Measurements from ENCODE around the gene UGT1A4. TPM values are rescaled to one million over a fixed set of nuclear protein-coding genes. Genes with fewer than 3 reads are reported as not detected.

Gene UGT1A4
- polyA plus RNA-seq, 3 donors = not detected

DNA sequence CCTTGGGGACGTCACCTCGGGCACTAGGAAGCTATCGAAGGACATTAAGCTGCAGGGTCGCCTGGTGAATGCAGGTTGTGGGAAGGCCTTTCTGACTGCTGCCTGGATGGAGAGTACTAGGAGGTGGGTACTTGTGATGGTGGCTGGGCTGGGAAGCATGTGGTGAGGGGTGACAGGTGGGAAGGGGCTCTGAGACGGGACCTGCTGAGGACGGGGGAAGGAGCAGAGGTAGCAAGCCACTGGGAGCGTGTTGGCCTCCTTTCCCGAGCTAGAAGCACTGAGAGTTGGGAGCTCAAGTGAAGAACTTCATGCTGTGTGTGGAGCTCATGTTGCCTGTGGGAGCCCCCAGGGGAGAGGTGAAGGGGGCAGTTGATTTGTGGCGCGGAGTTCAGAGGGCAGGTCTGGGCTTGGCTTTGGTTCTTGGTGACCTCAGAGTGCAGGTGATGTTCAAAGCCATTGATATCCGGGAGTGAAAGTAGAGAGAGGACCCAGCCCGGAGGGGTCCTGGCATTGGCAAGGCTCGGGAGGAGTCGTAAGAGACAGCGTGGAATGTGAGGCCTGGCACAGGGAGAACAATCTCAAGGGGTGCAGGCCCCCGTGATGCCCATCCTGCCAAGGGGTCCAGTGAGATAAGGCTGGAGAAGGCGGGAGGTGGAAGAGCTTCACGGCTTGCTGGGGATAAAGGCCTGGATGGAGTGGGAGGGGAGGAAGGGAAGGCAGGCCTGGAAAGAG is 72.8 kb downstream of the UGT1A4 start:
- Mint-ChIP-seq H3K36me3 (no peaks in the 10 kb centered on the region), H3K4me3 (no peak overlapping the region), H3K9me3 (peaks cover 0 to 2% (median under 1%) of the 10 kb centered on the region in 7 donors), H3K4me1 (no peaks in the 10 kb centered on the region), H3K27ac (no peak overlapping the region), H3K27me3 (ENCODE audit: low read depth in 3 of 3) (peaks cover 0 to 7% (median 4%) of the 10 kb centered on the region in 3 donors)
- intact Hi-C loops (cut with micrococcal nuclease) = no loop called here
- TF ChIP-seq, protein P1, sequence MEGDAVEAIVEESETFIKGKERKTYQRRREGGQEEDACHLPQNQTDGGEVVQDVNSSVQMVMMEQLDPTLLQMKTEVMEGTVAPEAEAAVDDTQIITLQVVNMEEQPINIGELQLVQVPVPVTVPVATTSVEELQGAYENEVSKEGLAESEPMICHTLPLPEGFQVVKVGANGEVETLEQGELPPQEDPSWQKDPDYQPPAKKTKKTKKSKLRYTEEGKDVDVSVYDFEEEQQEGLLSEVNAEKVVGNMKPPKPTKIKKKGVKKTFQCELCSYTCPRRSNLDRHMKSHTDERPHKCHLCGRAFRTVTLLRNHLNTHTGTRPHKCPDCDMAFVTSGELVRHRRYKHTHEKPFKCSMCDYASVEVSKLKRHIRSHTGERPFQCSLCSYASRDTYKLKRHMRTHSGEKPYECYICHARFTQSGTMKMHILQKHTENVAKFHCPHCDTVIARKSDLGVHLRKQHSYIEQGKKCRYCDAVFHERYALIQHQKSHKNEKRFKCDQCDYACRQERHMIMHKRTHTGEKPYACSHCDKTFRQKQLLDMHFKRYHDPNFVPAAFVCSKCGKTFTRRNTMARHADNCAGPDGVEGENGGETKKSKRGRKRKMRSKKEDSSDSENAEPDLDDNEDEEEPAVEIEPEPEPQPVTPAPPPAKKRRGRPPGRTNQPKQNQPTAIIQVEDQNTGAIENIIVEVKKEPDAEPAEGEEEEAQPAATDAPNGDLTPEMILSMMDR (IDR thresholded peaks at IDR 0.05) = no peak
- no peak overlapping the region for H3K27ac ChIP-seq (ENCODE audit: low read depth in 1 of 2, low read length in 2 of 2)
- 94% methylated on average over 18 of the region's 18 CpGs for WGBS (ENCODE audit: insufficient coverage)
- no peaks in the 10 kb centered on the region for H3K79me2 ChIP-seq (ENCODE audit: insufficient read depth, low read length)
- no peak overlapping the region for H2AFZ ChIP-seq (ENCODE audit: insufficient read depth, low read depth, low read length, poor library complexity, severe bottlenecking)
- no peaks in the 10 kb centered on the region for H3K27me3 ChIP-seq (ENCODE audit: control insufficient read depth in 2 of 2, insufficient read depth in 2 of 2, low read length in 2 of 2)
- H3K9me3 ChIP-seq (replicated peaks in 1 of 2; ENCODE audit: control insufficient read depth in 1 of 2, insufficient read depth in 1 of 2, low read length in 2 of 2) = no peaks in the 10 kb centered on the region
- no peak for DNase-seq
- H3K4me2 ChIP-seq (replicated peaks; ENCODE audit: extremely low read depth, low read length, poor library complexity, severe bottlenecking) = no peak overlapping the region
- H3K4me3 ChIP-seq (replicated peaks in 1 of 3; ENCODE audit: low read depth in 2 of 3, low read length in 3 of 3) = no peak overlapping the region
- H3K4me1 ChIP-seq (ENCODE audit: control insufficient read depth in 1 of 2, insufficient read depth in 2 of 2, low read length in 2 of 2) = no peaks in the 10 kb centered on the region
- no peak overlapping the region for H3K9ac ChIP-seq (ENCODE audit: insufficient read depth, low read length, poor library complexity, severe bottlenecking)
- H3K36me3 ChIP-seq (replicated peaks in 1 of 2; ENCODE audit: control insufficient read depth in 1 of 2, insufficient read depth in 2 of 2, low read length in 2 of 2) = no peaks in the 10 kb centered on the region
- H4K20me1 ChIP-seq (ENCODE audit: insufficient read depth, low read length) = no peaks in the 10 kb centered on the region

DNA sequence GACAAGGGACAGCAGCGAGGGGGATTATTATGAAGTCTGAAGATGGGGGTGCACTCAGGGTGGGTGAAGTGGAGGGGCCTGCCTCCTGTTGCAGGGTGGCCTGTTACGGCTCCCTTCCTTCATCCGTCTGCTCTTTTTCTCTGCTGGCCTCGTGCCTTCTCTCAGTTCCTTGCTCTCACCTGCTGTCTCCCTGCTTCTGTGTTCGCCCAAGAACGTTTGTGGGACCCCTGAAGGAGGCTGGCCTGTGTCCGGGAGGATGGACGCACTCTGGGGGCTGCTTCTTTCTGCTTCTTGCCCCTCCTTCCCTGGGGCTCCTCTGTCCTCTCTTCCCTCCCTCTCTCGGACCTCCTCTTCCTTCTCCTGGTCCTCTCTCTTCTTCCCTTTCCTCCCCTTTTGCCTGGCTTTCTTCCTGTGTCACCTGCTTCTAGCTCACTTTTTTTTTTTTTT is 73.4 kb downstream of the UGT1A4 start:
- Histone ChIP-seq H3K4me2 (replicated peaks; ENCODE audit: extremely low read depth, low read length, poor library complexity, severe bottlenecking) (no peak overlapping the region), H3K79me2 (ENCODE audit: insufficient read depth, low read length) (no peaks in the 10 kb centered on the region), H3K4me3 (replicated peaks in 1 of 3; ENCODE audit: low read depth in 2 of 3, low read length in 3 of 3) (no peak overlapping the region), H4K20me1 (ENCODE audit: insufficient read depth, low read length) (no peaks in the 10 kb centered on the region), H3K9me3 (replicated peaks in 1 of 2; ENCODE audit: control insufficient read depth in 1 of 2, insufficient read depth in 1 of 2, low read length in 2 of 2) (no peaks in the 10 kb centered on the region), H2AFZ (ENCODE audit: insufficient read depth, low read depth, low read length, poor library complexity, severe bottlenecking) (no peak overlapping the region), H3K27ac (ENCODE audit: low read depth in 1 of 2, low read length in 2 of 2) (no peak overlapping the region), H3K9ac (ENCODE audit: insufficient read depth, low read length, poor library complexity, severe bottlenecking) (no peak overlapping the region), H3K36me3 (replicated peaks in 1 of 2; ENCODE audit: control insufficient read depth in 1 of 2, insufficient read depth in 2 of 2, low read length in 2 of 2) (no peaks in the 10 kb centered on the region), H3K27me3 (ENCODE audit: control insufficient read depth in 2 of 2, insufficient read depth in 2 of 2, low read length in 2 of 2) (no peaks in the 10 kb centered on the region), H3K4me1 (ENCODE audit: control insufficient read depth in 1 of 2, insufficient read depth in 2 of 2, low read length in 2 of 2) (no peaks in the 10 kb centered on the region)
- Mint-ChIP-seq H3K4me3 (no peak overlapping the region), H3K36me3 (no peaks in the 10 kb centered on the region), H3K4me1 (no peaks in the 10 kb centered on the region), H3K27me3 (ENCODE audit: low read depth in 3 of 3) (peaks cover 0 to 7% (median 4%) of the 10 kb centered on the region in 3 donors), H3K9me3 (peaks cover 0 to 2% (median 0%) of the 10 kb centered on the region in 7 donors), H3K27ac (no peak overlapping the region)
- 84% methylated on average over 9 of the region's 9 CpGs for WGBS (ENCODE audit: insufficient coverage)
- TF ChIP-seq, protein P1 (IDR thresholded peaks at IDR 0.05) = no peak
- intact Hi-C loops (cut with micrococcal nuclease) = no loop called here
- DNase-seq = no peak

Data from CD14-positive monocyte (primary cell).